GM23338 (cell line): Measurements from ENCODE around the gene EMC10.
"Not testable (repeated sequence)": the region's sequence is repeated elsewhere in the genome, so short reads cannot be mapped to it uniquely, and the experiment has no call there.

Experiments used
- CREB1 ChIP-seq: fragments of 250-450 bp; sonication (Bioruptor Pico); IDR thresholded peaks from 2 replicates; pipeline ENCODE4 v1.5.0; 2020; ENCODE audit warnings: low read depth, mild to moderate bottlenecking, moderate library complexity
- EZH2 ChIP-seq: fragments of 200-600 bp; sonication (generic); IDR thresholded peaks from one replicate; pipeline ENCODE4 v1.8.0; 2017; ENCODE audit warnings: antibody characterized with exemption, mild to moderate bottlenecking, low read depth; ENCODE audit not compliant: unreplicated experiment
- EZH2phosphoT487 ChIP-seq: fragments of 200-600 bp; sonication (generic); IDR thresholded peaks from one replicate; pipeline ENCODE4 v1.8.1; 2018; ENCODE audit warnings: antibody characterized with exemption; ENCODE audit not compliant: unreplicated experiment
- JUNB ChIP-seq: IDR thresholded peaks from one replicate; pipeline ENCODE4 v1.6.1; 2016; ENCODE audit warnings: antibody characterized with exemption; ENCODE audit not compliant: unreplicated experiment
- NANOG ChIP-seq: IDR thresholded peaks from 2 replicates; pipeline ENCODE4 v1.6.1; 2016; ENCODE audit warnings: antibody characterized with exemption, borderline replicate concordance
- POLR2AphosphoS5 ChIP-seq: IDR thresholded peaks from 2 replicates; pipeline ENCODE4 v1.6.1; 2016; ENCODE audit warnings: antibody characterized with exemption, low read depth
- STAT1 ChIP-seq: IDR thresholded peaks from one replicate; pipeline ENCODE4 v1.6.1; 2016; ENCODE audit warnings: antibody characterized with exemption; ENCODE audit not compliant: unreplicated experiment
- ZNF114 ChIP-seq: fragments of 250-450 bp; sonication (Bioruptor Pico); IDR thresholded peaks from 2 replicates; pipeline ENCODE4 v1.5.0; 2020; ENCODE audit warnings: mild to moderate bottlenecking, moderate library complexity
- ZNF331 ChIP-seq: fragments of 250-450 bp; sonication (Bioruptor Pico); IDR thresholded peaks from 2 replicates; pipeline ENCODE4 v1.5.0; 2020; ENCODE audit warnings: low read depth, mild to moderate bottlenecking, moderate library complexity
- TF ChIP-seq, protein P1 (sequence below), 2 experiments: fragments of 200-600 bp in 1 of 2; sonication (generic) in 1 of 2; conservative IDR thresholded peaks; 2 replicates each; pipeline versions ENCODE4 v1.5.1 to v1.6.1; 2016 to 2017; ENCODE audit warnings: antibody characterized with exemption in 2 of 2, low read depth in 2 of 2, mild to moderate bottlenecking in 2 of 2, moderate library complexity in 1 of 2
- TF ChIP-seq, protein P2 (sequence below): IDR thresholded peaks from 2 replicates; pipeline ENCODE4 v1.6.1; 2016; ENCODE audit warnings: antibody characterized with exemption
- TF ChIP-seq, protein P3 (sequence below): IDR thresholded peaks from one replicate; pipeline ENCODE4 v1.6.1; 2018; ENCODE audit warnings: antibody characterized with exemption; ENCODE audit not compliant: unreplicated experiment

DNA sequence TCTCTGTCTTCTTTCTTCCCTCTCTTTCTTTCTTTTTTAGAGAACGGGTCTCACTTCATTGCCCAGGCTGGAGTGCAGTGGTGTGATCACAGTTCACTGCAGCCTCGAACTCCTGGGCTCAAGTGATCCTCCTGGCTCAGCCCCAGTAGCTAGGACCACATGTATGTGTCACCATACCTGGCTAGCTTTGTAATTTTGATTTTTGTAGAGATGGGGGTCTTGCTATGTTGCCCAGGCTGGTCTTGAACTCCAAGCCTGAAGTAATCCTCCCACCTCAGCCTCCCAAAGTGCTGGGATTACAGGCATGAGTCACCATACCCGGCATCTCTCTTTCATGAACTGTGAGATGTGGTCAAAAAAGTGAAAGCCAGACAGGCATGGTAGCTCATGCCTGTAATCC is 3.0 kb upstream of the EMC10 start:
- TF ChIP-seq EZH2; EZH2phosphoT487; POLR2AphosphoS5; STAT1; CREB1 (CRISPR knock-in tag); ZNF114; JUNB; NANOG; ZNF331 (CRISPR knock-in tag): not testable (repeated sequence)
- TF ChIP-seq, protein P1, sequence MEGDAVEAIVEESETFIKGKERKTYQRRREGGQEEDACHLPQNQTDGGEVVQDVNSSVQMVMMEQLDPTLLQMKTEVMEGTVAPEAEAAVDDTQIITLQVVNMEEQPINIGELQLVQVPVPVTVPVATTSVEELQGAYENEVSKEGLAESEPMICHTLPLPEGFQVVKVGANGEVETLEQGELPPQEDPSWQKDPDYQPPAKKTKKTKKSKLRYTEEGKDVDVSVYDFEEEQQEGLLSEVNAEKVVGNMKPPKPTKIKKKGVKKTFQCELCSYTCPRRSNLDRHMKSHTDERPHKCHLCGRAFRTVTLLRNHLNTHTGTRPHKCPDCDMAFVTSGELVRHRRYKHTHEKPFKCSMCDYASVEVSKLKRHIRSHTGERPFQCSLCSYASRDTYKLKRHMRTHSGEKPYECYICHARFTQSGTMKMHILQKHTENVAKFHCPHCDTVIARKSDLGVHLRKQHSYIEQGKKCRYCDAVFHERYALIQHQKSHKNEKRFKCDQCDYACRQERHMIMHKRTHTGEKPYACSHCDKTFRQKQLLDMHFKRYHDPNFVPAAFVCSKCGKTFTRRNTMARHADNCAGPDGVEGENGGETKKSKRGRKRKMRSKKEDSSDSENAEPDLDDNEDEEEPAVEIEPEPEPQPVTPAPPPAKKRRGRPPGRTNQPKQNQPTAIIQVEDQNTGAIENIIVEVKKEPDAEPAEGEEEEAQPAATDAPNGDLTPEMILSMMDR (conservative IDR thresholded peaks at IDR 0.05; ENCODE audit: low read depth in 2 of 2), result not testable (repeated sequence)
- TF ChIP-seq, protein P2, sequence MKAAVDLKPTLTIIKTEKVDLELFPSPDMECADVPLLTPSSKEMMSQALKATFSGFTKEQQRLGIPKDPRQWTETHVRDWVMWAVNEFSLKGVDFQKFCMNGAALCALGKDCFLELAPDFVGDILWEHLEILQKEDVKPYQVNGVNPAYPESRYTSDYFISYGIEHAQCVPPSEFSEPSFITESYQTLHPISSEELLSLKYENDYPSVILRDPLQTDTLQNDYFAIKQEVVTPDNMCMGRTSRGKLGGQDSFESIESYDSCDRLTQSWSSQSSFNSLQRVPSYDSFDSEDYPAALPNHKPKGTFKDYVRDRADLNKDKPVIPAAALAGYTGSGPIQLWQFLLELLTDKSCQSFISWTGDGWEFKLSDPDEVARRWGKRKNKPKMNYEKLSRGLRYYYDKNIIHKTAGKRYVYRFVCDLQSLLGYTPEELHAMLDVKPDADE, result not testable (repeated sequence)
- TF ChIP-seq, protein P3, sequence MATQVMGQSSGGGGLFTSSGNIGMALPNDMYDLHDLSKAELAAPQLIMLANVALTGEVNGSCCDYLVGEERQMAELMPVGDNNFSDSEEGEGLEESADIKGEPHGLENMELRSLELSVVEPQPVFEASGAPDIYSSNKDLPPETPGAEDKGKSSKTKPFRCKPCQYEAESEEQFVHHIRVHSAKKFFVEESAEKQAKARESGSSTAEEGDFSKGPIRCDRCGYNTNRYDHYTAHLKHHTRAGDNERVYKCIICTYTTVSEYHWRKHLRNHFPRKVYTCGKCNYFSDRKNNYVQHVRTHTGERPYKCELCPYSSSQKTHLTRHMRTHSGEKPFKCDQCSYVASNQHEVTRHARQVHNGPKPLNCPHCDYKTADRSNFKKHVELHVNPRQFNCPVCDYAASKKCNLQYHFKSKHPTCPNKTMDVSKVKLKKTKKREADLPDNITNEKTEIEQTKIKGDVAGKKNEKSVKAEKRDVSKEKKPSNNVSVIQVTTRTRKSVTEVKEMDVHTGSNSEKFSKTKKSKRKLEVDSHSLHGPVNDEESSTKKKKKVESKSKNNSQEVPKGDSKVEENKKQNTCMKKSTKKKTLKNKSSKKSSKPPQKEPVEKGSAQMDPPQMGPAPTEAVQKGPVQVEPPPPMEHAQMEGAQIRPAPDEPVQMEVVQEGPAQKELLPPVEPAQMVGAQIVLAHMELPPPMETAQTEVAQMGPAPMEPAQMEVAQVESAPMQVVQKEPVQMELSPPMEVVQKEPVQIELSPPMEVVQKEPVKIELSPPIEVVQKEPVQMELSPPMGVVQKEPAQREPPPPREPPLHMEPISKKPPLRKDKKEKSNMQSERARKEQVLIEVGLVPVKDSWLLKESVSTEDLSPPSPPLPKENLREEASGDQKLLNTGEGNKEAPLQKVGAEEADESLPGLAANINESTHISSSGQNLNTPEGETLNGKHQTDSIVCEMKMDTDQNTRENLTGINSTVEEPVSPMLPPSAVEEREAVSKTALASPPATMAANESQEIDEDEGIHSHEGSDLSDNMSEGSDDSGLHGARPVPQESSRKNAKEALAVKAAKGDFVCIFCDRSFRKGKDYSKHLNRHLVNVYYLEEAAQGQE, result not testable (repeated sequence)
